IMR-90 (cell line): ENCODE results near the gene ARL2. TPM values are rescaled to one million over a fixed set of nuclear protein-coding genes. Genes with fewer than 3 reads are reported as not detected.

Source experiments
- ATAC-seq: fragments of 200-7000 bp; cut with Tn5 transposase; 2 replicates; pipeline ENCODE4 v1.9.1; 2020; ENCODE audit warnings: low read depth, mild to moderate bottlenecking, moderate library complexity
- BruUV-seq: library from RNA; stranded (reverse); fragments of 400-500 nt; replicated peaks from 2 replicates; lab custom pipeline; 2021; lab: Mats Ljungman, UMichigan
- CTCF ChIA-PET: fragments of 300-600 bp; formaldehyde crosslinking; extraction: SDS; loops from one replicate; lab custom pipeline; 2021; ENCODE audit warnings: antibody characterized with exemption; lab: Yijun Ruan, JAX
- POLR2A ChIA-PET: fragments of 300-600 bp; sonication (Branson Sonifier 250); formaldehyde crosslinking; loops from one replicate; lab custom pipeline; 2022; ENCODE audit warnings: antibody characterized with exemption; ENCODE audit not compliant: unreplicated experiment; lab: Charles Lee
- DNase-seq: peaks from one replicate; pipeline ENCODE4 v3.0.0; 2013
- H2AFZ ChIP-seq: replicated peaks from 2 replicates; pipeline ENCODE3; 2013; ENCODE audit warnings: low read length, mild to moderate bottlenecking; ENCODE audit not compliant: poor library complexity
- H2AK5ac ChIP-seq: 2 replicates; pipeline ENCODE4 v1.6.1; 2013; ENCODE audit warnings: low read depth, low read length, inconsistent platforms
- H2AK9ac ChIP-seq: replicated peaks from 2 replicates; pipeline ENCODE3; 2013; ENCODE audit warnings: mild to moderate bottlenecking, low read depth, low read length, moderate library complexity; ENCODE audit not compliant: poor library complexity
- H2BK120ac ChIP-seq: 2 replicates; pipeline ENCODE4 v1.6.1; 2013; ENCODE audit warnings: low read depth, low read length, inconsistent platforms
- H2BK15ac ChIP-seq: 3 replicates; pipeline ENCODE4 v1.6.1; 2013; ENCODE audit warnings: low read depth, low read length, inconsistent platforms
- H2BK20ac ChIP-seq: 2 replicates; pipeline ENCODE4 v1.6.1; 2013; ENCODE audit warnings: low read depth, mild to moderate bottlenecking, inconsistent platforms, low read length, moderate library complexity
- H2BK5ac ChIP-seq: 2 replicates; pipeline ENCODE4 v1.6.1; 2013; ENCODE audit warnings: mild to moderate bottlenecking, low read depth, low read length, inconsistent platforms; ENCODE audit not compliant: poor library complexity, severe bottlenecking
- H3K14ac ChIP-seq: replicated peaks from 2 replicates; pipeline ENCODE4 v1.6.1; 2013; ENCODE audit warnings: low read depth, low read length, inconsistent platforms
- H3K18ac ChIP-seq: 2 replicates; pipeline ENCODE4 v1.6.1; 2013; ENCODE audit warnings: low read depth, low read length, control low read depth
- H3K23ac ChIP-seq: 2 replicates; pipeline ENCODE4 v1.6.1; 2013; ENCODE audit warnings: low read depth, low read length, inconsistent platforms
- H3K27ac ChIP-seq: 2 replicates; pipeline ENCODE4 v1.5.1; 2013; ENCODE audit warnings: mild to moderate bottlenecking, control low read depth, low read length; ENCODE audit not compliant: insufficient read depth
- H3K27me3 ChIP-seq: 2 replicates; pipeline ENCODE4 v1.6.1; 2013; ENCODE audit warnings: low read length; ENCODE audit not compliant: control insufficient read depth, insufficient read depth
- H3K36me3 ChIP-seq: 2 replicates; pipeline ENCODE4 v1.6.1; 2013; ENCODE audit warnings: low read length, mixed read lengths; ENCODE audit not compliant: control insufficient read depth, insufficient read depth
- H3K4ac ChIP-seq: 2 replicates; pipeline ENCODE4 v1.6.1; 2013; ENCODE audit warnings: low read depth, low read length, inconsistent platforms
- H3K4me1 ChIP-seq: 2 replicates; pipeline ENCODE4 v1.6.1; 2013; ENCODE audit warnings: low read length, mixed read lengths; ENCODE audit not compliant: control insufficient read depth, insufficient read depth
- H3K4me2 ChIP-seq: 2 replicates; pipeline ENCODE4 v1.6.1; 2013; ENCODE audit warnings: low read depth, mild to moderate bottlenecking, control low read depth, low read length, moderate library complexity
- H3K4me3 ChIP-seq: 2 replicates; pipeline ENCODE4 v1.5.1; 2013; ENCODE audit warnings: low read depth, mild to moderate bottlenecking, control low read depth, low read length, moderate library complexity; ENCODE audit not compliant: insufficient read depth
- H3K56ac ChIP-seq: 2 replicates; pipeline ENCODE4 v1.6.1; 2013; ENCODE audit warnings: low read length, inconsistent platforms; ENCODE audit not compliant: insufficient read depth; ENCODE audit errors: extremely low read depth
- H3K79me1 ChIP-seq, 2 experiments: 2 replicates each; pipeline ENCODE4 v1.6.1; 2013; ENCODE audit warnings: low read length in 2 of 2, inconsistent platforms in 1 of 2, low read depth in 1 of 2
- H3K9ac ChIP-seq: 2 replicates; pipeline ENCODE4 v1.6.1; 2013; ENCODE audit warnings: low read depth, low read length, control low read depth
- H3K9me1 ChIP-seq: 2 replicates; pipeline ENCODE4 v1.6.1; 2013; ENCODE audit warnings: low read length, inconsistent platforms; ENCODE audit not compliant: insufficient read depth
- H3K9me3 ChIP-seq: 2 replicates; pipeline ENCODE4 v1.6.1; 2013; ENCODE audit warnings: low read length; ENCODE audit not compliant: control insufficient read depth, insufficient read depth
- H4K20me1 ChIP-seq: 2 replicates; pipeline ENCODE4 v1.6.1; 2013; ENCODE audit warnings: low read length, inconsistent platforms; ENCODE audit not compliant: insufficient read depth
- H4K5ac ChIP-seq: 2 replicates; pipeline ENCODE4 v1.6.1; 2013; ENCODE audit warnings: mild to moderate bottlenecking, low read depth, low read length, control low read depth
- H4K8ac ChIP-seq, 2 experiments: 2 replicates each; pipeline ENCODE4 v1.6.1; 2013; ENCODE audit warnings: low read depth in 2 of 2, low read length in 2 of 2, control low read depth in 1 of 2, inconsistent platforms in 1 of 2
- H4K91ac ChIP-seq: 2 replicates; pipeline ENCODE4 v1.6.1; 2013; ENCODE audit warnings: low read depth, low read length, inconsistent platforms; ENCODE audit not compliant: insufficient read depth
- NFE2L2 ChIP-seq: fragments of 150-350 bp; IDR thresholded peaks from 2 replicates; pipeline ENCODE4 v1.6.1; 2016; ENCODE audit warnings: low read depth, mild to moderate bottlenecking, low read length
- RCOR1 ChIP-seq: IDR thresholded peaks from 2 replicates; pipeline ENCODE4 v1.6.1; 2012; ENCODE audit warnings: mild to moderate bottlenecking, low read length, improper control_type of control experiment; ENCODE audit not compliant: insufficient replicate concordance
- WGBS, 2 experiments: methylation state at CpG; one replicate each; pipeline versions ENCODE4 v1.1.5 to v1.1.7; 2013; ENCODE audit warnings: missing lambda C conversion rate in 2 of 2; ENCODE audit not compliant: insufficient read length in 1 of 2; ENCODE audit errors: extremely low coverage in 2 of 2; 5-methylcytosine and 5-hydroxymethylcytosine counted together
- dilution Hi-C: fragments of 300-500 bp; cut with HindIII; formaldehyde crosslinking; loops from one replicate; pipeline ENCODE4 v1.14.3; 2018; ENCODE audit warnings: low sequenced_read_pairs; ENCODE audit not compliant: unreplicated experiment
- in situ Hi-C: fragments of 300-500 bp; cut with MboI; formaldehyde crosslinking; loops from 3 replicates; pipeline ENCODE4 v1.14.3; 2019; ENCODE audit warnings: low sequenced_read_pairs, inconsistent platforms, mixed read lengths
- intact Hi-C: fragments of 100-400 bp; cut with micrococcal nuclease; formaldehyde crosslinking; loops from 2 replicates; pipeline ENCODE4 v1.10.0; 2022
- polyA plus RNA-seq, 3 experiments: library from polyadenylated mRNA; depleted of rRNA; stranded (reverse); fragments of >200 nt; gene quantifications; 2 replicates each; pipeline ENCODE4 v1.2.3, GENCODE V29; 2012; ENCODE audit warnings: low replicate concordance in 1 of 3
- total RNA-seq: library from RNA; depleted of rRNA; stranded (reverse); fragments of >200 nt; gene quantifications from 2 replicates; pipeline ENCODE4 v1.2.3, GENCODE V29; 2012
- TF ChIP-seq, protein P1 (sequence below): conservative IDR thresholded peaks from 2 replicates; pipeline ENCODE4 v1.5.1; 2012; ENCODE audit warnings: mild to moderate bottlenecking, low read depth, low read length, improper control_type of control experiment

Gene ARL2
- total and polyA plus RNA-seq, 2 of the 4 experiments (the other 2 are of a cell fraction) = 48.9 to 152 TPM

DNA sequence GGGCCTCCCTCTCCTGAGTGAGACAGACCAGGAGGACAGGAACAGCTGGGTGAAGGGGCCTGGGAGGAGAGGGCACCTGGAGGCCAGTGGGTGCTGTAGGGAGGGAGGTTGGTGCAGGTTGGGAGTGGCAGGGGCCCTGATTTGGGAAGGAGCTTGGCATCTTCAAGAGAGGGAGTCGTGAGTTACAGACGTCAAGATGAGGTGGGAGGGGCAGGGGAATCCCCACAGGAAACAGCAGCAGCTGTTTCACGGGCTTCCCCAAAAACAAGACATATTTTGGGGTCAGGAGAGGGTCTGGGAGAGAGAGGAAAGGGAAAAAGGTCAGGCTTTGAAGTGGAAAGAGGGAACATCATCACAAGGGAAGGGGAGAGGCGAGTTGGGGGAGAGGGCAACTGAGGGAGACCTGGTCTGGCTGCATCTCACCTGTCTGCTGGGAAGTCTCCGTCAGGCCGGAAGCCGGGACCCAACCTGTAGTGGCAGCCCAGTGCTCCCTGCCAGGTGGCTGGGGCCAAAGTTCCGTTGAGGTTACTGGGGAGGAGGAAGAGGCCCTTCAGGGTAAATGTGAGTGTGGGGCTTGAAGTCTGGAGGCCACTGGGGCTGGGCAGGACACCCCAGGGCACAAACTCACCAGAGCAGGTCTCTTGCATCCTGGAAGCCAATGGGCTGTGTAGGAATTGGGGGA lies 40.0 kb downstream of the ARL2 start:
- Histone ChIP-seq H3K9me1 (no peaks in the 10 kb centered on the region), H3K79me1 (no peaks in the 10 kb centered on the region), H2AFZ (peak overlapping the region; percentile 14), H2AK9ac (no peak overlapping the region), H3K9ac (no peak overlapping the region), H3K27me3 (peaks cover 20% of the 10 kb centered on the region; the same call in 1 of the 2 replicates), H3K9me3 (no peaks in the 10 kb centered on the region), H3K4me2 (no peak overlapping the region), H2AK5ac (no peak overlapping the region), H3K4me1 (no peaks in the 10 kb centered on the region), H4K91ac (no peak overlapping the region), H4K20me1 (no peaks in the 10 kb centered on the region), H3K4me3 (no peak overlapping the region), H2BK20ac (no peak overlapping the region), H3K23ac (no peak overlapping the region), H2BK120ac (no peak overlapping the region), H2BK5ac (no peak overlapping the region), H3K4ac (no peak overlapping the region), H2BK15ac (no peak overlapping the region), H3K27ac (no peak overlapping the region), H4K8ac (no peak overlapping the region), H3K36me3 (no peaks in the 10 kb centered on the region), H3K14ac (no peak overlapping the region), H3K56ac (no peak overlapping the region), H3K18ac (no peak overlapping the region), H4K5ac (no peak overlapping the region)
- no peak for DNase-seq
- CTCF ChIA-PET = no interaction called here
- dilution Hi-C loops (no loop called here), intact Hi-C loops (no loop called here), in situ Hi-C loops (no loop called here)
- TF ChIP-seq, protein P1, sequence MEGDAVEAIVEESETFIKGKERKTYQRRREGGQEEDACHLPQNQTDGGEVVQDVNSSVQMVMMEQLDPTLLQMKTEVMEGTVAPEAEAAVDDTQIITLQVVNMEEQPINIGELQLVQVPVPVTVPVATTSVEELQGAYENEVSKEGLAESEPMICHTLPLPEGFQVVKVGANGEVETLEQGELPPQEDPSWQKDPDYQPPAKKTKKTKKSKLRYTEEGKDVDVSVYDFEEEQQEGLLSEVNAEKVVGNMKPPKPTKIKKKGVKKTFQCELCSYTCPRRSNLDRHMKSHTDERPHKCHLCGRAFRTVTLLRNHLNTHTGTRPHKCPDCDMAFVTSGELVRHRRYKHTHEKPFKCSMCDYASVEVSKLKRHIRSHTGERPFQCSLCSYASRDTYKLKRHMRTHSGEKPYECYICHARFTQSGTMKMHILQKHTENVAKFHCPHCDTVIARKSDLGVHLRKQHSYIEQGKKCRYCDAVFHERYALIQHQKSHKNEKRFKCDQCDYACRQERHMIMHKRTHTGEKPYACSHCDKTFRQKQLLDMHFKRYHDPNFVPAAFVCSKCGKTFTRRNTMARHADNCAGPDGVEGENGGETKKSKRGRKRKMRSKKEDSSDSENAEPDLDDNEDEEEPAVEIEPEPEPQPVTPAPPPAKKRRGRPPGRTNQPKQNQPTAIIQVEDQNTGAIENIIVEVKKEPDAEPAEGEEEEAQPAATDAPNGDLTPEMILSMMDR = no peak
- TF ChIP-seq RCOR1 (no peak), NFE2L2 (no peak)
- no TSS peak for BruUV-seq
- 45% methylated on average over 6 of the region's 8 CpGs; no CpG with 5 or more reads in 1 of the 2 experiments for WGBS, 2 experiments
- ATAC-seq = no peak
- POLR2A ChIA-PET = no interaction called here
